ENCODE data around the gene SEMA4F. TPM values are rescaled to one million over a fixed set of nuclear protein-coding genes. Genes with fewer than 3 reads are reported as not detected.

SEMA4F gene
- total RNA-seq, 4 donors from 2014 or later: 3.4 to 8.5 (median 3.6) TPM

- no peak for TF ChIP-seq CTCF (IDR thresholded peaks at IDR 0.05; ENCODE audit: low read depth)
These were observed 52.7 kb downstream of the SEMA4F start for GRCh38 chr2:74706741-74707140.

GRCh38 chr2:74707837-74708236 is 53.8 kb downstream of the SEMA4F start:
- TF ChIP-seq CTCF (IDR thresholded peaks at IDR 0.05; ENCODE audit: low read depth): no peak

GRCh38 chr2:74708296-74708695 is 54.2 kb downstream of the SEMA4F start:
- no peak for TF ChIP-seq CTCF (IDR thresholded peaks at IDR 0.05; ENCODE audit: low read depth)

GRCh38 chr2:74708883-74709282 is 54.8 kb downstream of the SEMA4F start:
- no peak for TF ChIP-seq CTCF (IDR thresholded peaks at IDR 0.05; ENCODE audit: low read depth)

- TF ChIP-seq CTCF (IDR thresholded peaks at IDR 0.05; ENCODE audit: low read depth): no peak
These were observed 58.4 kb downstream of the SEMA4F start for GRCh38 chr2:74712223-74713053.

- TF ChIP-seq CTCF (IDR thresholded peaks at IDR 0.05; ENCODE audit: low read depth): no peak
These were observed 60.6 kb downstream of the SEMA4F start for GRCh38 chr2:74714691-74715080.

GRCh38 chr2:74715081-74715791 is 61.2 kb downstream of the SEMA4F start:
- TF ChIP-seq CTCF (IDR thresholded peaks at IDR 0.05; ENCODE audit: low read depth): no peak

Data from subcutaneous adipose tissue (tissue), 4 donors.